AG04450 (cell line): ENCODE results near the gene ARSK. TPM values are rescaled to one million over a fixed set of nuclear protein-coding genes. Genes with fewer than 3 reads are reported as not detected.
"Not testable (repeated sequence)": the region's sequence is repeated elsewhere in the genome, so short reads cannot be mapped to it uniquely, and the experiment has no call there.

Source experiments
- CTCF ChIA-PET: fragments of 300-600, 350-600 bp; formaldehyde crosslinking; extraction: SDS; loops from one replicate; lab custom pipeline; 2022; ENCODE audit warnings: antibody characterized with exemption, inconsistent platforms; lab: Charles Lee
- POLR2A ChIA-PET: fragments of 350-600 bp; formaldehyde crosslinking; extraction: SDS; loops from one replicate; lab custom pipeline; 2021; ENCODE audit warnings: antibody characterized with exemption, inconsistent platforms; lab: Yijun Ruan, JAX
- DNase-seq: peaks from one replicate; pipeline ENCODE4 v3.0.0-alpha.2; 2011; ENCODE audit warnings: low read depth, low spot score
- H3K27ac ChIP-seq: one replicate; pipeline ENCODE4 v1.5.1; 2012; ENCODE audit warnings: low read depth, low read length, control low read depth
- H3K27me3 ChIP-seq: one replicate; pipeline ENCODE4 v1.6.0; 2012; ENCODE audit warnings: low read length; ENCODE audit not compliant: control insufficient read depth, insufficient read depth
- H3K4me3 ChIP-seq: 2 replicates; pipeline ENCODE4 v1.5.1; 2011; ENCODE audit warnings: mild to moderate bottlenecking, low read depth, low read length, control low read depth
- H3K9me3 ChIP-seq: 2 replicates; pipeline ENCODE4 v1.5.1; 2012; ENCODE audit warnings: low read length; ENCODE audit not compliant: control insufficient read depth, insufficient read depth
- polyA plus RNA-seq: library from polyadenylated mRNA; depleted of rRNA; stranded (reverse); fragments of >200 nt; gene quantifications from 2 replicates; pipeline ENCODE4 v1.2.3, GENCODE V29; 2011
- TF ChIP-seq, protein P1 (sequence below): IDR thresholded peaks from 2 replicates; pipeline ENCODE4 v1.5.1; 2011; ENCODE audit warnings: low read depth, low read length, control low read depth, inconsistent platforms

ARSK gene
- polyA plus RNA-seq, 1 experiment: 18.3 TPM

- TF ChIP-seq, protein P1, sequence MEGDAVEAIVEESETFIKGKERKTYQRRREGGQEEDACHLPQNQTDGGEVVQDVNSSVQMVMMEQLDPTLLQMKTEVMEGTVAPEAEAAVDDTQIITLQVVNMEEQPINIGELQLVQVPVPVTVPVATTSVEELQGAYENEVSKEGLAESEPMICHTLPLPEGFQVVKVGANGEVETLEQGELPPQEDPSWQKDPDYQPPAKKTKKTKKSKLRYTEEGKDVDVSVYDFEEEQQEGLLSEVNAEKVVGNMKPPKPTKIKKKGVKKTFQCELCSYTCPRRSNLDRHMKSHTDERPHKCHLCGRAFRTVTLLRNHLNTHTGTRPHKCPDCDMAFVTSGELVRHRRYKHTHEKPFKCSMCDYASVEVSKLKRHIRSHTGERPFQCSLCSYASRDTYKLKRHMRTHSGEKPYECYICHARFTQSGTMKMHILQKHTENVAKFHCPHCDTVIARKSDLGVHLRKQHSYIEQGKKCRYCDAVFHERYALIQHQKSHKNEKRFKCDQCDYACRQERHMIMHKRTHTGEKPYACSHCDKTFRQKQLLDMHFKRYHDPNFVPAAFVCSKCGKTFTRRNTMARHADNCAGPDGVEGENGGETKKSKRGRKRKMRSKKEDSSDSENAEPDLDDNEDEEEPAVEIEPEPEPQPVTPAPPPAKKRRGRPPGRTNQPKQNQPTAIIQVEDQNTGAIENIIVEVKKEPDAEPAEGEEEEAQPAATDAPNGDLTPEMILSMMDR: no peak
- ChIA-PET CTCF (interaction anchor here (0.7 to 2.1 kb wide), 5 partner anchors 10 to 216 kb away, joined by 3 to 9 read pairs (median 6); partner anchors contain the start of gene RHOBTB3), POLR2A (interaction anchor here (1.2 to 1.3 kb wide), 2 partner anchors 8 to 15 kb away, joined by 3 to 4 read pairs; partner anchors contain the start of gene RFESD)
- no peak overlapping the region for H3K27ac ChIP-seq
- no peaks in the 10 kb centered on the region for H3K9me3 ChIP-seq
- H3K27me3 ChIP-seq: no peaks in the 10 kb centered on the region
- no peak overlapping the region for H3K4me3 ChIP-seq
- DNase-seq: peak; percentile 44
These were observed 76.5 kb downstream of the ARSK start for GRCh38 chr5:95631255-95631958.

DNA sequence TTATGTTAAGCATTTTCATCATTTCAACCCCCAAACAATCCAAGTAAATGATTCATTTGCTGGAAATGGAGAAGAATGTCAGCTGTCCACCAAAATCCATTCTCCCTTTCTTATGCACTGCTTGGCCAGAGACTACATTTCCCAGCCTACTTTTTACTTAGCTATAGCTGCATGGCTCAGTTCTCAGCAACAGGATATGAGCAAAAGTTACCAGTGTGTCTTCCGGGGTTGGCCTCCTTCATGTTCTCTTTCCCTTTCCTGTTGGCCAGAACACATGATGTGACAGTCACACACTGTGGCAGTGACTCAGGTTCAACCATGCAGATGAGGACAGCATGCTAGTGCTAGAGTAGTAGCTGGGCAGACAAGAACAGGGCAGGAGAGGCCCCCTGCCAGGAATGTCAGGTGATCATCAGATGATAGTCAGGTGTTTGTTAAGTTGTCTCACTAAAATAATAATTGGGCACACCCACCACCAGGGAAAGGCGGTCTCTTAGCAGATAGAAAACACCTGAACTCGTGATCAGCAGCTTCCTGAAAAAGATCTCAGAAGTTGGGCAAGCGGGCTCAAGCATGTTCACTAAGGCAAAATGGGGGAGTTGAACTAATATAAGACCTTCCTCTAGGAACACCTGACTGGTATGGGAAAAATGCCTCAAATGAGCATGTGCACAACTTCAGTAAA is 77.2 kb downstream of the ARSK start:
- no peaks in the 10 kb centered on the region for H3K27me3 ChIP-seq
- no peak overlapping the region for H3K4me3 ChIP-seq
- TF ChIP-seq, protein P1: no peak
- H3K27ac ChIP-seq: peak overlapping the region; percentile 13
- POLR2A ChIA-PET: interaction anchor here (1.2 to 1.3 kb wide), 2 partner anchors 9 to 15 kb away, joined by 3 to 4 read pairs; partner anchors contain the start of gene RFESD
- CTCF ChIA-PET: interaction anchor here (0.7 to 2.1 kb wide), 5 partner anchors 10 to 216 kb away, joined by 3 to 9 read pairs (median 6); partner anchors contain the start of gene RHOBTB3
- no peak for DNase-seq
- no peaks in the 10 kb centered on the region for H3K9me3 ChIP-seq

- CTCF ChIA-PET: not testable (repeated sequence)
These were observed 78.0 kb downstream of the ARSK start for GRCh38 chr5:95632942-95633341.

GRCh38 chr5:95633671-95634070 is 78.8 kb downstream of the ARSK start:
- H3K27me3 ChIP-seq: no peaks in the 10 kb centered on the region
- H3K9me3 ChIP-seq: no peaks in the 10 kb centered on the region
- TF ChIP-seq, protein P1: no peak
- ChIA-PET POLR2A (no interaction called here), CTCF (no interaction called here)
- DNase-seq: no peak
- no peak overlapping the region for H3K27ac ChIP-seq
- no peak overlapping the region for H3K4me3 ChIP-seq

More at GRCh38 chr5:95632942-95633341, 78.0 kb downstream of the ARSK start:
- POLR2A ChIA-PET, H3K27ac ChIP-seq, H3K9me3 ChIP-seq, H3K4me3 ChIP-seq, H3K27me3 ChIP-seq, DNase-seq: not testable (repeated sequence)

- no peak for DNase-seq
- POLR2A ChIA-PET: no interaction called here
- H3K27ac ChIP-seq: no peak overlapping the region
- H3K4me3 ChIP-seq: no peak overlapping the region
- TF ChIP-seq, protein P1: no peak
- H3K27me3 ChIP-seq: no peaks in the 10 kb centered on the region
- CTCF ChIA-PET: no interaction called here
- H3K9me3 ChIP-seq: no peaks in the 10 kb centered on the region
These were observed 79.2 kb downstream of the ARSK start for GRCh38 chr5:95634081-95634480.
